Stimulated activated CD4-positive, alpha-beta T cell treated with anti-CD3 and anti-CD28 coated beads, Interleukin-2, amount 100 ng/mL, for 24 hours (primary cell): ENCODE measurements around the gene KRTAP5-4.
"Not testable (repeated sequence)": the region's sequence is repeated elsewhere in the genome, so short reads cannot be mapped to it uniquely, and the experiment has no call there.

ENCODE experiments used
- DNase-seq, 2 donors: peaks; one replicate each; pipeline ENCODE4 v3.0.0-alpha.2; 2020

Gene KRTAP5-4, protein sequence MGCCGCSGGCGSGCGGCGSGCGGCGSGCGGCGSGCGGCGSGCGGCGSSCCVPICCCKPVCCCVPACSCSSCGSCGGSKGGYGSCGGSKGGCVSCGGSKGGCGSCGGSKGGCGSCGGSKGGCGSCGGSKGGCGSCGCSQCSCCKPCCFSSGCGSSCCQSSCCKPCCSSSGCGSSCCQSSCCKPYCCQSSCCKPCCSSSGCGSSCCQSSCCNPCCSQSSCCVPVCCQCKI

DNA sequence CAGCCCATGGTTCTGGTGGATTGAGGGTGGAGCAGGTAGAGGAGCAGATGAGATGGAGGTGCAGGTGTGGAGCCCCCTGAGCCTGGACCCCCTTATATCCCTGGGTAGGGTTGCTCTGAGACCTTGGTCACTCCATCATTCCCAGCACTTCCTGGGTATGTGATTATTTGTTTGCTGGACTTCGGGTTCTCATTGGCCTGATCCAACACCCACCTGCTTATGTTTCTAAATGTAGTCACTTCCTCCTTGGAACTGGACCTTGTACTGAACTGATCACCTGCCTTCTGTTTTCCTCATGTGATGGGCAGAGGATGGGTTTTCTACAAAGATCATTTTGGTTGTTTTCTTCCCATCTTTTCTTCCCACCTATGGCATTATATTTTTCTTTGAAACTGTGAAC is at the start of gene KRTAP5-4:
Gene KRTAP5-4, minus strand, starts transcription at position 53 of the 400 bp plus-strand sequence. Its CDS starts 45 bp downstream, at position 8.
- DNase-seq, result no peak

DNA sequence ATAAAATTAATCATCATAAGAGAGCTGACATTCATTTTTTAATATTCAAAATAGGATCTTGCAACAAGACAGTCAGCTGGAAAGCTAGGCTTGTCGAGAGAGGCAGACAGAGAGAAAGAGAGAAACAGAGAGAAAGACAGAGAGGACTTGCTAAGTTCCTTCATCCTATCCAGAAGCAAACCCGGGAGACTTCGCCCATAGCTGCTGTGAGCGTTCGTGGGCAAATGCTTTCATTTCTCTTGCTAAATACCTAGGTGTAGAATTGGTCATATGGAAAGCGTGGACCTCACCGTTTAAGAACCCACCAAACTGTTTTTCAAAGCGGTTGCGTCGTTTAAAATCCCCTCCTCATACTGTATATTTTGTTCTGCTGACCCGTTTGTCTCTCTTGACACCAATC is 49.7 kb upstream of the KRTAP5-4 start:
- DNase-seq, result no peak

DNA sequence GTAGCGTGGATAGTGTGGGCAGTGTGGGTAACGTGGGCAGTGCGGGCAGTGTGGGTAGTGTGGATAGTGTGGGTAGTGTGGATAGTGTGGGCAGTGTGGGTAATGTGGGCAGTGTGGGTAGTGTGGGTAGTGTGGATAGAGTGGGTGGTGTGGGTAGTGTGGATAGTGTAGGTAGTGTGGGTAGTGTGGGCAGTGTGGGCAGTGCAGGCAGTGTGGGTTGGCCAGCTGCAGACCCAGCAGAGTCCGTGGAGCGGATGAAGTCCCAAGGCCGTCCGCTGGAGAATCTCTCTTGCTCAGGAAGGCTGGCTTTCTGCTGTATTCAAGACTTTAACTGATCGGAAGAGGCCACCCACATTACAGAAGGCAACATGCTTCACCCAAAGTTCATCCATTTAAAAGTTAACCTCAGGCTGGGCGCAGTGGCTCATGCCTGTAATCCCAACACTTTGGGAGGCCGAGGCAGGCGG is 49.0 kb upstream of the KRTAP5-4 start:
- no peak for DNase-seq

DNA sequence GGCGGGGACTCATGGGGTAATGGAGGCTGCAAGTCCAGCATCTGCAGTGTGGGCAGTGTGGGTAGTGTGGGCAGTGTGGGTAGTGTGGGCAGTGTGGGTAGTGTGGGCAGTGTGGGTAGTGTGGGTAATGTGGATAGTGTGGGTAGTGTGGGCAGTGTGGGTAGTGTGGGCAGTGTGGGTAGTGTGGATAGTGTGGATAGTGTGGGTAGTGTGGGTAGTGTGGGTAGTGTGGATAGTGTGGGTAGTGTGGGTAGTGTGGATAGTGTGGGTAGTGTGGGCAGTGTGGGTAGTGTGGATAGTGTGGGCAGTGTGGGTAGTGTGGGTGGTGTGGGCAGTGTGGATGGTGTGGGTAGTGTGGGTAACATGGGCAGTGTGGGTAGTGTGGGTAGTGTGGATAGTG is 48.5 kb upstream of the KRTAP5-4 start:
- DNase-seq, result not testable (repeated sequence)

DNA sequence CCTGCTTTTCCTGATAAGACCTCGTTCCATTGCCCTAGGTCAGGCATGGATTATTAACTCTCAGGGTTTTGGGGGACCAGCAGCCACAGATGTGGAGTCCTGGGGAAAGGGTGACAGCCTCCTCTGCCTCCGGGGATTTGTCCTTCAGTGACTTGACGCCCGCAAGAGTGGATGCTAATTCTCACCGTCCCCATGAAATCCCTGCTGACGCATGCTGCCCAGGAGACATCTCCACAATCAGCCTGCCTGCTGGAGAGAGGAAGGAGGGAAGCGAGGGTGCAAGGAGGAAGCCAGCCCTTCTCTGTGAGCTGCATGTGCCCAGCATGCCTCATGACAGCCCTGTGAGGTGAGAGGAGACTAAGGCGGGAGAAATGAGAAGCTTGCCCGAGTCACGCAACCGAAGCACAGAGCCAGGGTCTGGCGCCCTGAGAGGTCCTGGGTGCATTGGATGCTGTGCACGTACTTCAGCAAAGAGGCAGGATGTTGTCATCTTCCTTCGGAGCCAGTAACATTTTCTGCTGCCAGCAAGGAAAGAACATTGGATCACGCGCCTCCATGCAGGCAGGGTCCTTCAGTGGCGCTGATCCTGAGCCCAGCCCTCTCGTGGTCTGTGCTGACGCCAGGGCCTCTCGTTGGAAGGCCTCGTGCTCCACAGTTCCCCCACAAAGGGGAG is 47.7 kb upstream of the KRTAP5-4 start:
- no peak for DNase-seq

DNA sequence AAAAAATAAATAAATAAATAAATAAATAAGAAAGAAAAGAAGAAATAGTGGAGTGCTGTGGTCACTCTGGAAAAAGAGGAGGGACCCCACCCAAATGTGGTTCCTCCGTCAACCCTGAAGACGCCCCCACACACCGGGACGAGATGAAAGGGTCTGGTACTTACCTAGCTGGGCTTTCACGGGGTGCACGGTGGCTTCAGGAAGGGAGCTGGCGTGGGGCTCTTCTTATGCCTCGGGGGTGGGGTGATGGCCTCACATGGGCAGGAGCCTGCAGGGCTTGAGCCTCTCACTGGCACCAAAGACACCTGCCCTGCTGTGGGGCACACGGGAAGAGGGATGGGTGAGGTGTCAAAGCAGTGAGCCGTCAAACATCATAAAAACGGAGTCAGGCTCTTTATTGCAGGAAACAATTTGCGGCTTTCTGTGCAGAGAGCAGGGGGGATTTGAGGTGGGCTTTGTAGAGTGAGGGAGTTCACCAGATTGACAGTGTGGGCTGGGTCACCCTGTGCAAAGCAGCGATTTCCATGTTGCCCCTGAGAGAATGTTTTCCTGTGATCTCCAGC is 47.1 kb upstream of the KRTAP5-4 start:
- DNase-seq, result no peak

DNA sequence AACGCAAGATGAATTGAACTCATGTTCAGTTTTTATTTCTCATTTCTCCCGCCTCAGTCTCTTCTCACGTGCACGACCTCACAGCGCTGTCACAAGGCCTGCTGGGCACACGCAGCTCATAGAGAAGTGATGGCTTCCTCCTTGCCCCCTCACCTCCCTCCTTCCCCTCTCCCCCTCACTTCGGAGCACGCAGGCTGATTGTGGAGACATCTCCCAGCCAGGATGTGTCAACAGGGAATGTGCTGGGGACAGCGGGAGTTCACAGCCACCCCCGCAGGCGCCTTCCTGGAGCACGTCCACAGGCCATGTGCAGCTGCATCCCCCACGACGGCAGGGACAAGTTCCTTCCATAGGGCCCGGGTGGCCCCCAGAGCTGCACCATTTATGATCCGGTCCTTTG is 46.0 kb upstream of the KRTAP5-4 start:
- no peak for DNase-seq

DNA sequence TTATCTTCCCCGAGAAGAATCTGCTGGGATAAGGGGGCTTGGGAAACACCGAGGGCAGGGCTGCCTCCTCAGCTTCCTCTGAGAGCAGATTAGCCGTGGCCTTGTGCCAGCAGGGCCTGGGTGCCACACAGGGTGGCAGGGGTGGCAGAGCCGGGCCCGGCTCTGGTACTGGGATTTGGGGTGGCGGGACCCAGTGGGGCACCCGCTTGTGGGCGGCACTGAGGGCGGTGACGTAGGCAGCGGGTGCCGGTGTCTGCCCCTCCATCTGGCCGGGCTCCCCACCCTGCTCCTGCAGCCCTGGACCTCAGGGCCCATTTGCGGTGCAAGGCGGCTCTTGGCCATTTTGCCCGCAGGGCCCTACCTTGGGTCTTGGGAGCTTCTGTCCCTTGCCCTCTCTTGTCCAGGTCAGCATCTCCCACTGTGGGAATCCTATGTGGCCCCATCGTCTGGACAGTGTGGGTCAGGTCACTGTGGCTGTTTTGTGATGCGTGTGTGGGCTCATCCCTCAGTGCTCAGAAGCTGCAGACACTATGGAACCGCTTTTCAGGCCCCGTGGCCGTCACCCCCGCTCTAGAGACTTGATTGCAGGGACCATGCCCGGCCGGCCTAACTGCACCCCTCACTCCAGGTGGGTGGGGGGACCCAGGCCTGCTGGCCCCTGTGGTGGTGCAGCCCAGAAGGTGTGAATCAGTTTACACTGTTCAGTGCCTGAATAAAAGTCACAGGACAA is 45.3 kb upstream of the KRTAP5-4 start:
- no peak for DNase-seq

DNA sequence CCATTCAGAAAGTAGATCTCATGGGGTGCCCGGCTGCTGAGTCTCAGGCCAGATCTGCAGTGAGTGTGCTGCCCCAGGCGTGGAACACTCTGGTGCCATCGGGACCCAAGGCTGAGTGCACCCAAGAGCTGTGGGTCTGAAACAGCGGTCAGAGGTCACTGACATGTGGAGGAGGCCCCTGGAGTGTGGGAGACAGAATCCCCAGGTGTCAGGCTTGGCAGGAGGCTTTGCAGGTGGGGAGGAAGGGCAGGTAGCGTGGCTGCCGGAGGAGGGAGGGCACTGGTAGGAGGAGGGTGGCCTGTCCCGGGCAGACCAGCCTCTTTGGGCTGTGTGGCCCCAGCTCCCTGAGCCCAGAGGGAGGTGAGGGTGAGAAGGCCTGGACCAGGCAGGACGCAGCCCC is 43.4 kb upstream of the KRTAP5-4 start:
- DNase-seq, result no peak

DNA sequence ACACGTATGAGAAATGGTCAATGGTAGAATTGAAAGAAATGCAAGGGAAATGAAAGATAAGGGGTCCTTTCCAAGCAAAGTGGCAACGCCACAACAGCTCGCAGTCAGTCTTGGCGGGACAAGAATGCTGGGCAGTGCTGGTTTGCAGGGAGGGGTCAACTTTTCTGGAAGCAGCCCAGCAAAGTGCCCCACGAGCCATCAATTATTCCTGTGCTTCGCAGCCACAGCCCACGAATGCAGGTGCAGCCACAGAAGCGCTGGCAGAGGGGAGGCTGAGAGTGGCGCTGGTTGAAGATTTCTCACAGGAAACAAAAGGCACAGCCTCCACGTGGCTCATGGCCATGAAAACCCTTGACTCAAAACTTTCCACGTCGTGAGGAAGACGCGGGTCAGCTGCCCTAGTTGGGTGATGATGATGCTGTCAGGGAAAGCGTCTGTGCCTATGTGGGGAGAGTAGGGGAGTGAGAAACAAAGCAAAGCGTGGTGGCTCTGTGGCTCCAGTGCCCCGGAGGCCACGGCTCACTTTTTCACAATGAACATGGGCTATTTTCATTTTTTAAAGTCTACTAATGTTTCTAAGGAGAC is 40.9 kb upstream of the KRTAP5-4 start:
- not testable (repeated sequence) for DNase-seq

DNA sequence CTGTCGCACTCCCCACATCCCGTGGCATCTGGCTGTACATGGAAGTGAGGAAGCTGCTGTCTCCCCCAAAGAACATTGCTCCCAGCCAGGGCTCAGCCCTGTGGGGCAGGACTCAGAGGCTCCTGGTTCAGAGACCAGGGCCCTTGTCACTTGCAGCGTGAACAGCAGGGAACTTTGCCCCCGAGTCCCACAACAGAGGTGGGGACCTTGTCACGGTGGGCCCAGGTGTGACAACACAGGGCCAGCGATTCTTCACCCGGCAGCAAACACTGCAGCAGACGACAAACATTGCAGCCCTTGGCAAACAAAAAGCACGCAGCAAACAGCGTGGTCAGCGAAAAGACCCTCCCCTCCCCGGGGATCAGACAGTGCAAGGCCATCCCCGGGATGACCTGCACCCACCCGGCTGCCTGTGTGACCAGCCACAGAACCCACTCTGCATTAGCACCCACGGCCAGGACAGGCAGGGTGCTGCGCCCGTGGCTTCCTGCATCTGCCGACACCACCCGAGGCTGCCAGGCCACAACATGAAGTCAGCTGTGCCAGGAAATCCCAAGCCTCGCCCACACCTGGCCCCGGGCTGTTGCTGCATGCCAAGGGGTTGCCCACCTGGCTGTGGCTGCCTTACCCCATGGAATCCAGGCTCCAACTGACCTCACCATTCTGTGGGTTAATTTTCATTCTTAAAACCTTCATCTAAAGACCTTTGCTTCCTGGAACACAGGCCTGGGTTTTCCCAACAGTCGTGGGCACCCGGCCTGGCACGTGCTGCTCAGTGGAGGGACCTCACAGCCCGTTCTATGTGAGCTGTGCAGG is 39.7 kb upstream of the KRTAP5-4 start:
- DNase-seq, result not testable (repeated sequence)

DNA sequence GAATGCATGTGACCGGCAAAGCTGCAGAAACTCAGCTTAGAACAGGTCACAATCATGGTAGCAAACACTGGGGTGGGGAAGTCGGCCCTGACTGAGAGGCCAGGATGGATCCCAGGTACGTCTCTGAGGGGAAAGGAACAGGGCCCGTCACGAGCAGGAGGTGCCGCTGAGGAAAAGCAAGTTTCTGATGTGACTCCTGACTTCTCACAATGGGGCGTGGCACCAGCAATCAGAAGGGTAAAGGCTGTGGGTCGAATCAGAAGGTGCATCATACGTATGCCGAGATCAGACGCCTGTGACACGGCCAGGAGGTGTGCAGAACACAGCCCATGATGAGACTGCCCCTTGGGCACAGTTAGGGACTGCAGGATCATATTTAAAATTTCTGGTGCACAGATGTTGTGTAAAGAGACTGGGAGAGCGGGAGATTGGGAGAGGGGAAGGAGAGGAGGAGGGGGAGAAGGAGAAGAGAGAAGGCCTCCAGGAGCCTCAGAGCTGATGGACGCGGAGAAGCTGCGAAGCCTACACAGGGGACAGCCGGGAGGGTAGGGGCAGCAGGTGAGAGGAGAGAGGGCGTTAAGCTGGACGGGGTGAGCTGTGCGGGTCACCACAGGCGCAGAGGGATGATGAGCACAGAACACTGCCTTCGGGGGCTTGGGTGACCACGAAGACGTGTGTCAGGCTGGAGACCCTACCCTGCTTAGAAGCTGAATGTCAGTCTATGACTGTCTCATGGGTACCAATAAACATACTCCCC is 38.4 kb upstream of the KRTAP5-4 start:
- DNase-seq, result no peak

DNA sequence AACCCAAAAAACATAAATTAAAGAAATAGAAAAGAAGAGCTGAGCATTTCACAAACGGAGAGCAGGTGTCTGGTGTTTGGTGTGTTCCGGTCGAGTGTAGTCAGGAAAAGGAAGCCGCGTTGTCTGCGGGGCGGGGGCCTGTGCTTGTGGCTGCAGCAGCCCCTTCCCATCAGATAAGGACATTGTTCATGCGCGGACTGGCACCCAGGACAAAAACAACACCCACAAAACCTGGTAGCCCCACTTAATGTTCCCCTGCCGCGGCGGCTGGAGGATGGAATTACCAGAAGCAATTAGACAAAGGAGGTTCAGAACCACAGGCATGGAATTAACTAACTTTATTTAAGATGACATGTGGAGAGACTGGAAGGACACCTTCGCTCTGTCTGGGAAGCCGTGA is 37.6 kb upstream of the KRTAP5-4 start:
- no peak for DNase-seq

DNA sequence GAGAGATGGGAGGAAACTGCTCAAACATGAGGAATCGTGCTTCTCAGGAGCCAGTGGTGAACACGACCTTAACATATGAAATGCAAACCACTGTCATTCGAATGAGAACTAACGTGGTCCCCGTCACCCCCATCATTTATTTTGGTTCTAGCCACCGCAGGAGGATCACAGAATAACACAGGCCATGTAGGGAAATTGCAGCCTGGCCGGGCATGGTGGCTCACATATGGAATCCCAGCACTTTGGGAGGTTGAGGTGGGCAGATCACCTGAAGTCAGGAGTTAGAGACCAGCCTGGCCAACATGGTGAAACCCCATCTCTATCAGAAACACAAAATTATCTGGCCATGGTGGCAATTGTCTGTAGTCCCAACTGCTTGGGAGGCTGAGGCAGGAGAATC is 34.7 kb upstream of the KRTAP5-4 start:
- DNase-seq, result no peak

DNA sequence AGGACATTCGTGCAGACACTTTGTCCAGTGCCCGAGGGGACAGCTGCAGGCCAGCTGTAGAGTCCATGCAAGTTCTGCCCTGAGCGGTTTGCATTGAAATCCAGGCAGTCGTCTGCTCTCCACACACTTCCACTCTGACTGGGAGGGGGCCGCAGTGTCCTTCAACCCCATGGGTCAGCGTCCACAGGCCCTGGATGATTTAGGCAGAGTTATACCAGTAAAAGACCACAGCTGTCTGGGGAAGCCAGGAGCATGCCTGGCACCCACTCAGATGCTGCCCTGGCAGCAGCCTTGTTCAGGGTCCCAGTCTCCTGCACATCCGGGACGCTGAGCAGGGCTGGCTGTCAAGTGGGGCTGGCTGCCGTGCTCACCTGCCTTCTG is 34.1 kb upstream of the KRTAP5-4 start:
- no peak for DNase-seq

DNA sequence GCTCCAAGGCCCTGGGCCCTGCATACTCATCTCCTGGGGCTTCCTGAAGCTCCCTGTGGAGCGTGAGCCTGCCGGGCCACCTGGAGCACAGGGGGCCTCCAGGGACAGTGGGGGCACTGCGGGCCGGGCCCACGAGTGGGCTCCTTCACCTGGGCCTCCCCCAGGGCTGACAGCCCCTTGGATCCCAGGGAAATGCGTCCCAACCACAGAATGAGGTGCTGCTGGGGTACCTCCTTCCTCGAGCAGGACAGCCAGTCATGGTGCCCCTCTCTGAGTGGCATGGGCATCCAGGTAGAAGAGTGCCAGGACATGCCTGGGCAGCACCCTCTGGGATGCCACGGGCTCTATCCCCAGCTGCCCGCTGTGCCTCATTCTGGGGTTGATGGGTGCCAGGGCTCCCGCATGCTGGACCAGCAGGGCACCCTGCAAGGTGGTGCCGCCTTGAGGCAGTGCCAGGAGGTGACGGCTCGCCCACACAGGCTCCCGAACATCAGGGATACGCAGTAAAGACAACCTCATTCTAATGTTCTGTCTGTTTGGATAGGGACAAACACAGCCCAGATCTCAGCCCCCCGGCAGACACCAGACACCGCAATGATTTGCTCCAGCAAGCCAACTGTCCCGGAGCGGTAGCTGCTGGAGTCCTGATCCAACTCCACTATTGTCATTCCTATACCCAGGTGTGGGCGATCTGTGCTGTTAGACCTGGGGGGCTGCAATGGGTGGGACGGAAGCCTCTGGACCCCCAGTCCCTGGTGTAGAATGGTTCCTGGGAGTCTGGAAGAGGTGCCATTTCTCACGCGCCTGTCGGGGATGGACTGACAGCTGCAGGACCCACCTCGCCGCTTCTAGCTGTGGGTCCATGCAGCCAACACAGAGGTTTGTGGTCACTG is 33.5 kb upstream of the KRTAP5-4 start:
- no peak for DNase-seq

DNA sequence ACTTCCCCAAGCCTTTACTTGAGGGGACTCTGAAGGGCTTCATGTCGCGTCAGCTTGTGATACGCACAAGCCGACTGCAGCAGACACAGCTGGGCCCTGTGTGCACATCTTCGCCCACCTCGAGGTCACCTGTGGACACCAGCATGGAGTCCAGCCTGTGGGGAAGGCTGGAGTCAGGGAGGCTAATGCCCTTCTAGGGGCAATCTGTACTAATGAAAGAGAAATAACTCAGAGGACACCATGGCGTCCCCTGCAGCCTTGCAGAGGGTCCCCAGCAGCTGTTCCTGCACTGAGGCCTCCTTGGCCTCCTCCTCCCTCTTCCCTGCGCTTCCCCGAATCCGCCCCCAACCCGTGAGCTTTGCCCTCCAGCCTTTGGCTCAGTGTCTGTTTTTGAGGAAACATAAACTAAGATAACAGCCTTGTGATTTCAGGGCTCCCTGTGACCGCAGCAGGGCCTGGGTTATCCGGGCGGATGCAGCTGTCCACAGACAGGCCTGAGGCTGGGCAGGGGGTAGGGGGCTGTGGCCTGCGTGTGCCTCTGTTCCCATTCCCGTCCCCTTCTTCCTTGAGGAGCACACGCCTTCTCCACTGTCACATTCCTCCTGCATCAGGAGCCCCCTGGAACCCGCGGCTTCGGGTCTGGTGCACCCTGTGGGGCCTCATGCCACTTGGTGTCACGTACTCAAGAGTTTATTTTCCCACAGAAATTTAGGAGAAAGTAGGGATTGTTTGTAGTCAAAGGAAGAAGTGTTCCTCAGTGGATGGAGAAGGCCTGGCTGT is 32.6 kb upstream of the KRTAP5-4 start:
- DNase-seq, result no peak

DNA sequence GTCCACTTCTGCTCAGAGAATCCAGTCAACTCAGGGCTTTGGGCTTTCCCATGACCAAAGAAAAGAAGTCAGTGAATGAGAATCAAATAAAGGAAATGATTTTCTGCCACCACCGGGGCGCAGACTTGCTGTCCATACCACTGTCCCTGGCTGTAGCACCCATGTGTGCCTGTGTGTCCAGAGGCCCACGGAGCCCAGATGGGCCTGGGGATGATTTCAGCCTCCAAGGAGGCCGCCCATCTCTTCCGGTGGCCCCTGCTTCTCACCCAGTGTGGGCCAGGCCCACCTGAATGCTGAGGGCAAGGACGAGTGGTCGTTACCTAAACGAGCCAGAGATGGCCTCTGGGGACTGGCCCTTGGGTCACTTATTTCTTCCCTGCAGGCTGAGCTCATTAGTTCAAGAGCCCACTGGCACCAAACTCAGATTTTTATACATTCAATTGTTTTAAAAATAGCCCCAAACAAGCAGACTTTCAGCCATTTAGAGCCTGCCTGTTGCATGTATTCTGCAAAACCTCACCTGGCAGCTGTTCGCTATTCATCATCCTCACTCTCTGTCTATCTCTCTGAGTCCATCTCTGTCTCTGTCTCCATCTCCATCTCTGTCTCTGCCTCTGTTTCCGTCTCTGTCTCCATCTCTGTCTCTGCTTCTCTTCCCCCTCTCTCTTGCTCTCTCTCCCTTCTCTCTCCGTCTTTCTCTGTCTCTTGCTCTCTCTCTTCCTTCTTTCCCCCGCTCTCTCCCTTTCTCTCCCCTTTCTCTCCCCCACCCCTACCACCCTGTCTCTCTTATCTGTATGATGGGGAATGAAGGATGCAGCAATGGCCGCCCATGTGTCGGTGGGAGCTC is 31.8 kb upstream of the KRTAP5-4 start:
- no peak for DNase-seq
